AG20443 (cell line): ENCODE measurements around the gene MAGEB2.
"Not testable (repeated sequence)": the region's sequence is repeated elsewhere in the genome, so short reads cannot be mapped to it uniquely, and the experiment has no call there.

Source experiments
- DNase-seq: peaks from one replicate; pipeline ENCODE4 v3.0.0; 2012; ENCODE audit warnings: low spot score, mixed read lengths

Gene MAGEB2, protein sequence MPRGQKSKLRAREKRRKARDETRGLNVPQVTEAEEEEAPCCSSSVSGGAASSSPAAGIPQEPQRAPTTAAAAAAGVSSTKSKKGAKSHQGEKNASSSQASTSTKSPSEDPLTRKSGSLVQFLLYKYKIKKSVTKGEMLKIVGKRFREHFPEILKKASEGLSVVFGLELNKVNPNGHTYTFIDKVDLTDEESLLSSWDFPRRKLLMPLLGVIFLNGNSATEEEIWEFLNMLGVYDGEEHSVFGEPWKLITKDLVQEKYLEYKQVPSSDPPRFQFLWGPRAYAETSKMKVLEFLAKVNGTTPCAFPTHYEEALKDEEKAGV

GRCh38 chrX:30215357-30215843 lies at the start of gene MAGEB2:
Gene MAGEB2 (plus strand): TSS chrX:30215563. CDS start chrX:30218581, 3,018 bp downstream.
- DNase-seq, result no peak

DNA sequence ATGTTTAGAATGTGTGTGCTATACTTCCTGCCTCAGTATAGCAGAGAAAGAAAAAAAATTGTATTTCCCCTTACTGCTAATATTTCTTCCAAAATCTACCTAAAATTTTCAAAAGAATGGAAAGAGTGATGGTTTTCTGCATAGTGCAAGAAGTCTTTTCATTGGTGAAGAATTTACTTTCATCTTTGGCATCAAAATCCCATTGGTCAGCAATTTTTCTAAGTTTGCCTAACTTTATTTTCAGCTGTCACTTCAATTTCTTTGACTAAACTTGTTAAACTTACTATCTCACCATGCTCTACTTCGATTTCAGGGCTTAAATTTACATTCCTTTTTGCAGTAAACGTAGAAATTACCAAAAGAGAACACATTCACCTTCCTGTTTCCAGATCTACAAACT lies 44.5 kb upstream of the MAGEB2 start:
- no peak for DNase-seq

- DNase-seq, result no peak
Measured at GRCh38 chrX:30181353-30181752, 34.0 kb upstream of the MAGEB2 start.

DNA sequence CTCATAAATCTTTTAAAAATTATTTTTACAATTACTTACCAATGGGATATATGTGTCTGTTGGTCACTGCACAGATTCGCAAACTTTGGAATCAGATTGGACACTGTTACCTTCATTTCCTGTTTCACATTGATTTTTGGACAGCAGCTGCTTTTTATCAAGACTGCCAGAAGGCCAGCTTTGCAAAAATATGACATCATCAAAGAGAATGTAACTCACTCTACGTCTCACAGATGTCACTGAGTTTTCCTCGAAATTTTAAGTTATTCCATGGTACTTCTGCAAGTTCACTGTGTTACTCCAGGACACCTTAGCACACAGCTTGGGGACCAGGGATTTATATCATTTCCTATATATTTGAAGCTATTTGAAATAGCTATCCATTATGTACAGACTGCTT lies 31.8 kb upstream of the MAGEB2 start:
- DNase-seq, result no peak

GRCh38 chrX:30190426-30190825 lies 24.9 kb upstream of the MAGEB2 start:
- no peak for DNase-seq

DNA sequence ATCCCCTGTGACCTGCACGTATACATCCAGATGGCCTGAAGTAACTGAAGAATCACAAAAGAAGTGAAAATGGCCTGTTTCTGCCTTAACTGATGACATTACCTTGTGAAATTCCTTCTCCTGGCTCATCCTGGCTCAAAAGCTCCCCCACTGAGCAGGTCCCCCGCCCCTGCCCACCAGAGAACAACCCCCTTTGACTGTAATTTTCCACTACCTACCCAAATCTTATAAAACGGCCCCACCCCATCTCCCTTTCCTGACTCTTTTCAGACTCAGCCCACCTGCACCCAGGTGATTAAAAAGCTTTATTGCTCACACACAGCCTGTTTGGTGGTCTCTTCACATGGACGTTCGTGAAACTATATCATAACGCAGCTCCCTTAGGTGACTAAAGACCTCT lies 21.5 kb upstream of the MAGEB2 start:
- not testable (repeated sequence) for DNase-seq

- peak; percentile 15 for DNase-seq
Measured at GRCh38 chrX:30196322-30196721, 19.0 kb upstream of the MAGEB2 start.

GRCh38 chrX:30212172-30212571 lies 3.2 kb upstream of the MAGEB2 start:
- DNase-seq, result no peak

DNA sequence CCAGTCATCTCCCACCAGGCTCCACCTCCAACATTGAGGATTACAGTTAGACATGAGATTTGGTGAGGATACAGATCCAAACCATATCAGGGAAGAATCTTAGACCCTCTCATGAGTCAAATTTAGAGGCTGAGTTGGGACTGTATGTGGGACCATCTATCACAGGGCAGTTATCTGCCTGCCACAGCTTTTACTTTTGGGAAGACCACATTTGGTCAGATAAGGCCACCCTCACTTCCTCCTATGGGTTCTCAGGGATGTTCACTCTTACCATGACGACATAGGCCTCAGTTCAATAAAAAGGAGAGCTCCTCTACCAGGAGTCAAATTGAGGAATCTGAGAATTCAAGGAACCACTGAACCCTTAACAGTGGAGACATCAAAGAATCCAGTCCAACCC lies 2.1 kb downstream of the MAGEB2 start:
- DNase-seq, result no peak

DNA sequence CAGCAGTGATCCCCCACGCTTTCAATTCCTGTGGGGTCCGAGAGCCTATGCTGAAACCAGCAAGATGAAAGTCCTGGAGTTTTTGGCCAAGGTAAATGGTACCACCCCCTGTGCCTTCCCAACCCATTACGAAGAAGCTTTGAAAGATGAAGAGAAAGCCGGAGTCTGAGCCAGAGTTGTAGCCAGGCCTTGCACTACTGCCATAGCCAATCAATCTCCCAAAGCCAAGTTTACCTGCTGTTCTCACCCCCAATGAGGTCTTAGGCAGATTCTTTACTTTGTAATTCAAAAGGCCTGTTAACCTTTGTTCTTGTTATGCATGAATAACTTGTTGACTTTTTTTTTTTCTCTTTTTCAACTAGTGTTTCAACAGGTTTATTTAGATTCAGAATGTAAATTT lies 4.0 kb downstream of the MAGEB2 start:
- DNase-seq, result no peak

DNA sequence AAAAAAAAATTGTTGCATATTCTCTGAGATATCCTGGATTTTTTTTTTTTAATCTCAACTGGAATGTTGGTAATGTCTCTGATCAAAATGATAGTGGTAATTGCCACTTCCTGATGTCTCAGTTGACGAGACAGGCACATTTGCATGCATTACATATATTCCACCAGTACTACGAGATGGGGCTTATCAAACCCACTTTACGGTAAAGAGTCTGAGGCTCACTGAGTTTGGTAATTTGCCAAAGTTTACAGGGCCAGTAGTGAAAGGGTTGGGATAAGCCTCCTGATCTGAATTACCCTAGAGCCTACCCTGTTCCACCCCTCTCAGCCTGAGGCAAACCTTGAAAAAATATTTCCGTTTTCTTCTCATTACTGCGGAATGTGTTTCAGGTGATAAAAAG lies 5.3 kb downstream of the MAGEB2 start:
- DNase-seq, result no peak

DNA sequence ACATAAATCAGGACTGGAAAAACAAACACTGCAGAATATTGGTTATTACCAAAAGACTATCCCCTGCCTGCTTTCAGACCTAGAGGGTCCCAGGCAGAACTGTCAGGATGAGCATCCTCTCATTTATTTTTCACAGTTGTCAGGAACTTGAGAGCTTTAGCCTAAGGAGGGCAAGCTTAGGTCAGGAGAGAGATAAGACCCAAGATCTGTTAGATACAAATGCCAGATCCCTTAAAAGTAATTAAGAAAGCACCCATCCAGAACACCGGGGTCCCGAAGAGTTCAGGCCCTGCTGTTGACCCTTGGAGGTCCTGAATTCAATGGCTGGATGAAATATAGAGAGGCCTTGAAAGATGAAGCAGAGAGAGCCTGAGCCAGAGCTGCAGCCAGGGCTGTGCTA lies 9.2 kb downstream of the MAGEB2 start:
- no peak for DNase-seq

- DNase-seq, result no peak
Measured at GRCh38 chrX:30228526-30228925, 13.2 kb downstream of the MAGEB2 start.

- no peak for DNase-seq
Measured at GRCh38 chrX:30230395-30230794, 15.0 kb downstream of the MAGEB2 start, which contains the start of gene MAGEB3. Gene MAGEB3 (plus strand): TSS chrX:30230657. CDS start chrX:30235925, 5,268 bp downstream.

DNA sequence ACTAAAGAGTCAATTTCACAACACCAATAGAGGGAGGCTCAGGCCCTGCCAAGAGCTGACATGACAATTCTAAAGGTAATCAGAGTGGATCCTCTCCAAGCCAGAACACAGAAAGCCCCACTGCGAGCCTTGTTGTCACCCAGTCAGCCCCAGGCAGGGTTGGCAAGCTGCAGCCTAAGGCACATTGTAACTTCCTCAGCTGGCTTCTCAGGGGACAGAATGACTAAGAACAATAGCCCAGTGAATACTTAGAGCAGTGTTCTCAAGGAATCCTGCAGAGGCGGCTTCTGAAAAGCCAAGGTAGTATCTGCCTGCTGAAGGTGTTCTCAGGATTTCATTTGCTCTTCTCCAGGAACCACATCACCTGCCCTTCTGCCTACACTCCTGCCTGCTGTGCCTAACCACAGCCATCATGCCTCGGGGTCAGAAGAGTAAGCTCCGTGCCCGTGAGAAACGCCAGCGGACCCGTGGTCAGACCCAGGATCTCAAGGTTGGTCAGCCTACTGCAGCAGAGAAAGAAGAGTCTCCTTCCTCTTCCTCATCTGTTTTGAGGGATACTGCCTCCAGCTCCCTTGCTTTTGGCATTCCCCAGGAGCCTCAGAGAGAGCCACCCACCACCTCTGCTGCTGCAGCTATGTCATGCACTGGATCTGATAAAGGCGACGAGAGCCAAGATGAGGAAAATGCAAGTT lies 26.5 kb downstream of the MAGEB2 start, which contains the start of gene MAGEB4:
TSS of gene MAGEB4 (plus strand) at position 277 of the 692 bp plus-strand sequence. CDS start at position 413, 136 bp downstream.
- DNase-seq, result no peak

DNA sequence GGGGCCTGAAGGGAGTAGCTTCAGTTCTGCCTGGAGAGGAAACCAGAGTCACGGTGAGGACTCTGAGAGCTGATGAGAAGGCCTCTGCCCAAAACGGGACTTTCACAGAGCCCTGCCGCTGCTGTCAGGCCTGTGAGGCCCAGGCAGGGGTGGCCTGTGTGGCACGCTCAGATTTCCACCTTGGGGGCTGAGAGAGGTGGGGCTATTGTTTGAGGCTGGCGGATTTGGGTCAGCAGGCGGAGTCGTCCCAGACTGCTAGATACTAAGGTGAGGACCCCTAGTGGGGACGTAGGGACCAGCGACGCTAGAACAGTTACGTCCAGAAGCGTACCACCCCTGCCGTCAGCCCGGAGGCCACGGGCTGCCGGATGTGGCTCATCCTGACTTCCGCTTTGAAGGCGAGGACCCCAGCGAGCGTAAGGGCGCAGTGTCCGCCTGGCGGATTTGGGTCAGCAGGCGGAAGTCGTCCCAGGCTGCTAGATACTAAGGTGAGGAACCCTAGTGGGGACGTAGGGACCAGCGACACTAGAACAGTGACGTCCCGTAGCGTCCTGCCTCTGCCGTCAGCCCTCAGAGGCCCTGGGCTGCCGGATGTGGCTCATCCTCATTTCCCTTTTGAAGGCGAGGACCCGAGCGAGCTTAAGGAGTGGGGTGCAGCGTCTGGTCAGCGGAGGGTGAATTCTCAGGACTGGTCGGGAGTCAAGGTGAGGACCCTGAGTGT lies 31.6 kb downstream of the MAGEB2 start, which contains the start of gene MAGEB1:
TSS of gene MAGEB1 (plus strand) at position 378 of the 721 bp plus-strand sequence. CDS start 3,348 bp downstream, outside the sequence.
- DNase-seq, result no peak

GRCh38 chrX:30248854-30249253 lies 33.5 kb downstream of the MAGEB2 start:
- DNase-seq, result no peak

GRCh38 chrX:30253257-30253656 lies 37.9 kb downstream of the MAGEB2 start:
- DNase-seq, result no peak

GRCh38 chrX:30259927-30260326 lies 44.6 kb downstream of the MAGEB2 start:
- no peak for DNase-seq

DNA sequence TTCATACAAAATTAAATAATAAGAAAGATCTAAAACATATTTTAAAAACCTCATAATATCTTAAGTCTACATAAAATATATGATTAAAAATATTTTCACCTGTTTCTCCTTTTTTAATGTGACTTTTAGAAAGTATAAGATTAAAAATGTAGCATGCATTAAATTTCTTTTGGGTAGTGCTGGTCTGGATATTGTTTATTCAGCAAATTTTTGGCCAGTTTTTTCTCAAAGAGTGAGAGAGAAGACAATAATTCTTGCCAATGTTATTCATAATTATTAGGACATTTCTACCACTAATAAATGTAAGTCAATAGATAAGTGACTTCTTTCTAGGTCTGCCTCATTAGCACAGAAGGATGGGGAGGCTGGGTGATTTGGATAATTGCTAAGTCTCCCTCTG lies 45.6 kb downstream of the MAGEB2 start:
- DNase-seq, result no peak

- DNase-seq, result no peak
Measured at GRCh38 chrX:30262763-30263162, 47.4 kb downstream of the MAGEB2 start.
